Parathyroid adenoma (tissue), 2 donors: ENCODE results near the gene ALDH4A1.

ENCODE experiments used
- H2AFZ ChIP-seq: fragments of 300-600 bp; sonication (generic); one replicate; pipeline ENCODE4 v1.7.0; 2017; ENCODE audit warnings: antibody characterized with exemption, mild to moderate bottlenecking
- H3K27ac ChIP-seq: fragments of 300-600 bp; sonication (generic); one replicate; pipeline ENCODE4 v1.7.0; 2017
- H3K27me3 ChIP-seq: fragments of 300-600 bp; sonication (generic); one replicate; pipeline ENCODE4 v1.7.0; 2017; ENCODE audit warnings: low read length; ENCODE audit not compliant: control insufficient read depth, insufficient read depth
- H3K36me3 ChIP-seq: fragments of 300-600 bp; sonication (generic); one replicate; pipeline ENCODE4 v1.7.0; 2017; ENCODE audit warnings: low read length; ENCODE audit not compliant: control insufficient read depth, insufficient read depth
- H3K4me1 ChIP-seq: fragments of 300-600 bp; sonication (generic); one replicate; pipeline ENCODE4 v1.7.0; 2017; ENCODE audit warnings: control low read depth
- H3K4me2 ChIP-seq: fragments of 300-600 bp; sonication (generic); one replicate; pipeline ENCODE4 v1.7.0; 2017; ENCODE audit warnings: low read length
- H3K4me3 ChIP-seq: fragments of 300-600 bp; sonication (generic); one replicate; pipeline ENCODE4 v1.7.0; 2017; ENCODE audit warnings: low read depth, low read length
- H3K79me2 ChIP-seq: fragments of 300-600 bp; sonication (generic); one replicate; pipeline ENCODE4 v1.7.0; 2017; ENCODE audit warnings: control low read depth
- H3K9ac ChIP-seq: fragments of 300-600 bp; sonication (generic); one replicate; pipeline ENCODE4 v1.7.0; 2017; ENCODE audit warnings: mild to moderate bottlenecking
- H3K9me3 ChIP-seq: fragments of 300-600 bp; sonication (generic); one replicate; pipeline ENCODE4 v1.7.0; 2017; ENCODE audit warnings: low read length; ENCODE audit not compliant: control insufficient read depth
- CTCF ChIP-seq: fragments of 300-600 bp; sonication (generic); IDR thresholded peaks from one replicate; pipeline ENCODE4 v1.7.0; 2017; ENCODE audit warnings: antibody characterized with exemption, mild to moderate bottlenecking
- donor health status: primary hyperparathyroidism.

Gene ALDH4A1

GRCh38 chr1:18891426-18891780, 11.0 kb downstream of the ALDH4A1 start:
- Histone ChIP-seq H3K9me3 (no peaks in the 10 kb centered on the region), H3K4me1 (peaks cover 12% of the 10 kb centered on the region), H3K27ac (no peak overlapping the region), H3K79me2 (no peaks in the 10 kb centered on the region), H3K4me2 (no peak overlapping the region), H2AFZ (no peak overlapping the region), H3K4me3 (no peak overlapping the region), H3K27me3 (no peaks in the 10 kb centered on the region), H3K36me3 (no peaks in the 10 kb centered on the region), H3K9ac (no peak overlapping the region)
- TF ChIP-seq CTCF, result no peak

GRCh38 chr1:18890706-18891425, 11.5 kb downstream of the ALDH4A1 start:
- TF ChIP-seq CTCF, result no peak
- H3K4me1 ChIP-seq, result peaks cover 8% of the 10 kb centered on the region
- H3K36me3 ChIP-seq, result no peaks in the 10 kb centered on the region
- H3K4me3 ChIP-seq, result no peak overlapping the region
- no peaks in the 10 kb centered on the region for H3K9me3 ChIP-seq
- no peak overlapping the region for H3K4me2 ChIP-seq
- H3K27me3 ChIP-seq, result no peaks in the 10 kb centered on the region
- no peak overlapping the region for H3K9ac ChIP-seq
- no peaks in the 10 kb centered on the region for H3K79me2 ChIP-seq
- H3K27ac ChIP-seq, result no peak overlapping the region
- no peak overlapping the region for H2AFZ ChIP-seq

- Histone ChIP-seq H3K4me3 (no peak overlapping the region), H3K79me2 (no peaks in the 10 kb centered on the region), H3K27me3 (no peaks in the 10 kb centered on the region), H2AFZ (no peak overlapping the region), H3K36me3 (no peaks in the 10 kb centered on the region), H3K4me1 (no peaks in the 10 kb centered on the region), H3K4me2 (no peak overlapping the region), H3K9ac (no peak overlapping the region), H3K9me3 (no peaks in the 10 kb centered on the region), H3K27ac (no peak overlapping the region)
- no peak for TF ChIP-seq CTCF
These were observed 16.4 kb downstream of the ALDH4A1 start for GRCh38 chr1:18886003-18886335.

- no peak overlapping the region for H3K27ac ChIP-seq
- no peaks in the 10 kb centered on the region for H3K4me1 ChIP-seq
- H3K27me3 ChIP-seq, result no peaks in the 10 kb centered on the region
- no peaks in the 10 kb centered on the region for H3K79me2 ChIP-seq
- H2AFZ ChIP-seq, result no peak overlapping the region
- H3K9me3 ChIP-seq, result no peaks in the 10 kb centered on the region
- no peak overlapping the region for H3K9ac ChIP-seq
- H3K4me2 ChIP-seq, result no peak overlapping the region
- no peak for TF ChIP-seq CTCF
- H3K4me3 ChIP-seq, result no peak overlapping the region
- H3K36me3 ChIP-seq, result no peaks in the 10 kb centered on the region
These were observed 16.9 kb downstream of the ALDH4A1 start for GRCh38 chr1:18885311-18886002.

GRCh38 chr1:18884727-18885126, 17.6 kb downstream of the ALDH4A1 start:
- Histone ChIP-seq H3K4me1 (no peaks in the 10 kb centered on the region), H2AFZ (no peak overlapping the region), H3K36me3 (no peaks in the 10 kb centered on the region), H3K27me3 (no peaks in the 10 kb centered on the region), H3K9ac (no peak overlapping the region), H3K4me2 (no peak overlapping the region), H3K4me3 (no peak overlapping the region), H3K9me3 (no peaks in the 10 kb centered on the region), H3K27ac (no peak overlapping the region), H3K79me2 (no peaks in the 10 kb centered on the region)
- TF ChIP-seq CTCF, result no peak
